Neural progenitor cell (in vitro differentiated cells): ENCODE results near the gene KCNIP1. TPM values are rescaled to one million over a fixed set of nuclear protein-coding genes. Genes with fewer than 3 reads are reported as not detected.

ENCODE experiments used
- DNase-seq: peaks from one replicate; pipeline ENCODE4 v3.0.0-alpha.2; 2016; ENCODE audit warnings: low spot score
- H2AFZ ChIP-seq: fragments of 200-600 bp; sonication (generic); replicated peaks from 2 replicates; pipeline ENCODE4 v1.6.1; 2016; ENCODE audit warnings: antibody characterized with exemption
- H3F3A ChIP-seq: fragments of 200-600 bp; sonication (generic); 2 replicates; pipeline ENCODE4 v1.6.1; 2016; ENCODE audit warnings: antibody characterized with exemption, low read depth
- H3K27ac ChIP-seq: fragments of 200-600 bp; sonication (generic); 2 replicates; pipeline ENCODE4 v1.5.1; 2016; ENCODE audit warnings: mild to moderate bottlenecking
- H3K27me3 ChIP-seq: fragments of 200-600 bp; sonication (generic); 2 replicates; pipeline ENCODE4 v1.6.1; 2016; ENCODE audit warnings: mild to moderate bottlenecking, moderate library complexity
- H3K36me3 ChIP-seq: fragments of 200-600 bp; sonication (generic); 2 replicates; pipeline ENCODE4 v1.5.1; 2016
- H3K4me1 ChIP-seq: fragments of 200-600 bp; sonication (generic); 2 replicates; pipeline ENCODE4 v1.6.1; 2016; ENCODE audit warnings: mixed run types
- H3K4me2 ChIP-seq: fragments of 200-600 bp; sonication (generic); 2 replicates; pipeline ENCODE4 v1.6.1; 2016
- H3K4me3 ChIP-seq: fragments of 200-600 bp; sonication (generic); 2 replicates; pipeline ENCODE4 v1.5.1; 2016
- H3K79me2 ChIP-seq: fragments of 200-600 bp; sonication (generic); 2 replicates; pipeline ENCODE4 v1.6.1; 2016; ENCODE audit warnings: low read depth
- H3K9ac ChIP-seq: fragments of 200-600 bp; sonication (generic); 2 replicates; pipeline ENCODE4 v1.6.1; 2016
- H3K9me3 ChIP-seq: fragments of 200-600 bp; sonication (generic); 2 replicates; pipeline ENCODE4 v1.5.1; 2016; ENCODE audit warnings: low read depth
- H4K20me1 ChIP-seq: fragments of 200-600 bp; sonication (generic); 2 replicates; pipeline ENCODE4 v1.6.1; 2016; ENCODE audit warnings: low read depth
- H3K27ac Mint-ChIP-seq: 3 replicates; pipeline ENCODE4 v1.8.0; 2021; ENCODE audit warnings: mixed read lengths
- H3K27me3 Mint-ChIP-seq: 2 replicates; pipeline ENCODE4 v1.8.0; 2022; ENCODE audit warnings: low read depth, mild to moderate bottlenecking, inconsistent platforms, moderate library complexity, mixed read lengths; ENCODE audit not compliant: insufficient read depth
- H3K36me3 Mint-ChIP-seq: 3 replicates; pipeline ENCODE4 v1.8.0; 2021; ENCODE audit warnings: mixed read lengths
- H3K4me1 Mint-ChIP-seq: 3 replicates; pipeline ENCODE4 v1.8.0; 2021; ENCODE audit warnings: mixed read lengths
- H3K4me3 Mint-ChIP-seq: 3 replicates; pipeline ENCODE4 v1.8.0; 2021; ENCODE audit warnings: mild to moderate bottlenecking, moderate library complexity, mixed read lengths
- H3K9me3 Mint-ChIP-seq: 3 replicates; pipeline ENCODE4 v1.8.0; 2020; ENCODE audit warnings: mixed read lengths
- CTCF ChIP-seq: fragments of 200-600 bp; sonication (generic); IDR thresholded peaks from 2 replicates; pipeline ENCODE4 v1.5.1; 2017; ENCODE audit warnings: antibody characterized with exemption, mild to moderate bottlenecking
- EZH2 ChIP-seq: fragments of 200-600 bp; sonication (generic); IDR thresholded peaks from 2 replicates; pipeline ENCODE4 v1.6.1; 2017; ENCODE audit warnings: antibody characterized with exemption, mild to moderate bottlenecking, moderate library complexity
- EZH2phosphoT487 ChIP-seq: fragments of 200-600 bp; sonication (generic); IDR thresholded peaks from 2 replicates; pipeline ENCODE4 v1.6.1; 2017; ENCODE audit warnings: antibody characterized with exemption
- total RNA-seq: library from RNA; depleted of rRNA; stranded (reverse); fragments of >200 nt; gene quantifications from 2 replicates; pipeline ENCODE4 v1.2.3, GENCODE V29; 2015; ENCODE audit warnings: low replicate concordance

The KCNIP1 gene
- total RNA-seq, 1 donor from 2014 or later = 2.8 TPM

GRCh38 chr5:170496662-170497028 is 7.2 kb upstream of the KCNIP1 start:
- peaks cover 51% of the 10 kb centered on the region for H3K4me1 Mint-ChIP-seq
- Histone ChIP-seq H3K4me3 (no peak overlapping the region), H3K36me3 (no peaks in the 10 kb centered on the region), H3K9ac (no peak overlapping the region), H3K4me2 (no peak overlapping the region), H3K4me1 (peaks cover 12% of the 10 kb centered on the region), H3K9me3 (no peaks in the 10 kb centered on the region), H4K20me1 (no peaks in the 10 kb centered on the region), H3F3A (no peaks in the 10 kb centered on the region), H3K27ac (no peak overlapping the region), H3K79me2 (no peaks in the 10 kb centered on the region), H3K27me3 (no peaks in the 10 kb centered on the region), H2AFZ (no peak overlapping the region)
- TF ChIP-seq EZH2phosphoT487 (no peak), EZH2 (no peak), CTCF (no peak)
- H3K27me3 Mint-ChIP-seq = peaks cover 11% of the 10 kb centered on the region
- peak overlapping the region; percentile 1 for H3K27ac Mint-ChIP-seq
- no peak overlapping the region for H3K4me3 Mint-ChIP-seq
- no peak for DNase-seq
- no peaks in the 10 kb centered on the region for H3K9me3 Mint-ChIP-seq
- H3K36me3 Mint-ChIP-seq = no peaks in the 10 kb centered on the region

GRCh38 chr5:170497311-170498038 is 6.3 kb upstream of the KCNIP1 start:
- no peak overlapping the region for H2AFZ ChIP-seq
- Mint-ChIP-seq H3K9me3 (no peaks in the 10 kb centered on the region), H3K36me3 (no peaks in the 10 kb centered on the region), H3K27ac (peak overlapping the region; percentile 42), H3K27me3 (peaks cover 13% of the 10 kb centered on the region), H3K4me1 (peaks cover 57% of the 10 kb centered on the region), H3K4me3 (no peak overlapping the region)
- no peak overlapping the region for H3K27ac ChIP-seq
- no peak overlapping the region for H3K9ac ChIP-seq
- H3K9me3 ChIP-seq = no peaks in the 10 kb centered on the region
- peak overlapping the region; percentile 16 for H3K4me2 ChIP-seq
- peak; percentile 20 for DNase-seq
- H3F3A ChIP-seq = no peaks in the 10 kb centered on the region
- no peaks in the 10 kb centered on the region for H3K79me2 ChIP-seq
- peaks cover 13% of the 10 kb centered on the region for H3K4me1 ChIP-seq
- H3K36me3 ChIP-seq = no peaks in the 10 kb centered on the region
- no peaks in the 10 kb centered on the region for H4K20me1 ChIP-seq
- TF ChIP-seq EZH2phosphoT487 (no peak), CTCF (no peak), EZH2 (no peak)
- H3K27me3 ChIP-seq = no peaks in the 10 kb centered on the region
- no peak overlapping the region for H3K4me3 ChIP-seq

GRCh38 chr5:170498811-170499351 is 4.9 kb upstream of the KCNIP1 start:
- Histone ChIP-seq H4K20me1 (no peaks in the 10 kb centered on the region), H3K4me3 (no peak overlapping the region), H3K4me2 (no peak overlapping the region), H3F3A (peaks cover 9% of the 10 kb centered on the region), H3K4me1 (peaks cover 18% of the 10 kb centered on the region), H3K27me3 (peaks cover 8% of the 10 kb centered on the region), H3K9ac (no peak overlapping the region), H3K36me3 (no peaks in the 10 kb centered on the region), H3K79me2 (no peaks in the 10 kb centered on the region), H2AFZ (no peak overlapping the region), H3K27ac (no peak overlapping the region), H3K9me3 (no peaks in the 10 kb centered on the region)
- peaks cover 58% of the 10 kb centered on the region for H3K4me1 Mint-ChIP-seq
- DNase-seq = no peak
- no peak overlapping the region for H3K4me3 Mint-ChIP-seq
- H3K27ac Mint-ChIP-seq = no peak overlapping the region
- no peaks in the 10 kb centered on the region for H3K36me3 Mint-ChIP-seq
- no peaks in the 10 kb centered on the region for H3K9me3 Mint-ChIP-seq
- no peak for TF ChIP-seq EZH2phosphoT487
- no peak for TF ChIP-seq EZH2
- no peak for TF ChIP-seq CTCF
- H3K27me3 Mint-ChIP-seq = peaks cover 18% of the 10 kb centered on the region
